Measurements from ENCODE around the gene ITIH2.
"Not testable (repeated sequence)": the region's sequence is repeated elsewhere in the genome, so short reads cannot be mapped to it uniquely, and the experiment has no call there.

The ITIH2 gene

DNA sequence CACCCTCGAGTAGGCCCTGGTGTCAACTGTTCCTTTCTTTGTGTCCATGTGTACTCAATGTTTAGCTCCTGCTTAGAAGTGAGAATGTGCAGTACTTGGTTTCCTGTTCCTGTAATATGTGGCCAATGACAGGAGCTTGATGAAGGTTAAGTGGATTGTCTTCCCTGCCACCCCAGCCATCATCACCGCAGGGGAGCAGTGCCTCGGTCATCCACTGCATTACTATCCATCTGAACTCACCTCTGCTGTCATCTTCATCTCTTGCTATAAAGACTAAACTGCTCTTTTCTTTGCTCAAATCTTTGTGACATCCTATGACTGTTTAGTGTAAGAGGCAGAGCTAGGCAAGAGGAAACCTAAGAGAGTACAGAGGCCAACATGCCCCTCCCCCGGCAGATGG, 15.6 kb downstream of the ITIH2 start:
- no peak overlapping the region for H3K4me3 ChIP-seq (replicated peaks; ENCODE audit: low read depth, low read length)
- TF ChIP-seq, protein P1, sequence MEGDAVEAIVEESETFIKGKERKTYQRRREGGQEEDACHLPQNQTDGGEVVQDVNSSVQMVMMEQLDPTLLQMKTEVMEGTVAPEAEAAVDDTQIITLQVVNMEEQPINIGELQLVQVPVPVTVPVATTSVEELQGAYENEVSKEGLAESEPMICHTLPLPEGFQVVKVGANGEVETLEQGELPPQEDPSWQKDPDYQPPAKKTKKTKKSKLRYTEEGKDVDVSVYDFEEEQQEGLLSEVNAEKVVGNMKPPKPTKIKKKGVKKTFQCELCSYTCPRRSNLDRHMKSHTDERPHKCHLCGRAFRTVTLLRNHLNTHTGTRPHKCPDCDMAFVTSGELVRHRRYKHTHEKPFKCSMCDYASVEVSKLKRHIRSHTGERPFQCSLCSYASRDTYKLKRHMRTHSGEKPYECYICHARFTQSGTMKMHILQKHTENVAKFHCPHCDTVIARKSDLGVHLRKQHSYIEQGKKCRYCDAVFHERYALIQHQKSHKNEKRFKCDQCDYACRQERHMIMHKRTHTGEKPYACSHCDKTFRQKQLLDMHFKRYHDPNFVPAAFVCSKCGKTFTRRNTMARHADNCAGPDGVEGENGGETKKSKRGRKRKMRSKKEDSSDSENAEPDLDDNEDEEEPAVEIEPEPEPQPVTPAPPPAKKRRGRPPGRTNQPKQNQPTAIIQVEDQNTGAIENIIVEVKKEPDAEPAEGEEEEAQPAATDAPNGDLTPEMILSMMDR (IDR thresholded peaks at IDR 0.05; ENCODE audit: low read length, missing control alignments) = no peak
- no peak for DNase-seq (ENCODE audit: low read depth)

DNA sequence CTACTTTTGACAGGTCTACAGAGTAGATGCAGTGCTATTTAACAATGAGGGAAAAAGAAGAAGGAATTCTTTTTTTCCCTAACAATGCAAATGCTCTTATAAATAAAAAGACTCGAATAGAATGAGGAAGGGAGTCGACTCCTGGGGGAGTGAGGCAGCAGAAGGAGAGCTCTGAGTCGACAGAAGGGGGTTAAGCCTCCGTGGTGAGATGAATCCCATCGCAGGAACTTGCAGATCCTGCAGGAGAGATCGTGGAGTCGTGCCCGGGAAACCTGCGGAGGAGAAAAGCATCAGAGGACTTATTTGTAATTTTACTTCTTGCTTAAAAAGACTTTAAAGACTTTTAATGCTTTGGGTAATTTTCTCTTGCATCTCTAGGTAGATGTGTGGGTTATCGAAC, 17.4 kb downstream of the ITIH2 start:
- H3K4me3 ChIP-seq (replicated peaks; ENCODE audit: low read depth, low read length) = no peak overlapping the region
- DNase-seq (ENCODE audit: low read depth) = no peak
- TF ChIP-seq, protein P1 (IDR thresholded peaks at IDR 0.05; ENCODE audit: low read length, missing control alignments) = no peak

DNA sequence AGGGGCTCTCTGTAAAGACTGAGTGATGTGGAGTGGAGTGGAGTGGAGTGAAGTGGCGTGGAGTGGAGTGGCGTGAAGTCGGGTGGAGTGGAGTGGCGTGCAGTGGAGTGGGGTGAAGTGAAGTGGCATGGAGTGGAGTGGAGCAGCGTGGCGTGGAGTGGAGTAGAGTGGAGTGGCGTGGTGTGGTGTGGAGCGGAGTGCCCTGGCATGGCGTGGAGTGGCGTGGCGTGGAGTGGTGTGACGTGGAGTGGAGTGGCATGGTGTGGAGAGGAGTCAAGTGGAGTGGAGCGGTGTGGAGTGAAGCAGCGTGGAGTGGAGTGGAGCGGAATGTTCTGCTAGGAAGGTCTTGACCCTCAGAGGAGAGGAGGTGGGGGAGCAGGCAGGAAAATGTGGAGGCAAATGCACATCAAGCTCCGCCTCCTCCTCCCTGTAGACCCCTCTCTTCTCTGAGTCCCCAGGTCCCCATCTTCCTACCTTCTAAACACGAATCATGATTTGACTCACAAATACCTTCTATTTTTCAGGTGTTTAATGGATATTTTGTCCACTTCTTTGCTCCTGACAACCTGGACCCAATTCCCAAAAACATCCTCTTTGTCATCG, 19.9 kb downstream of the ITIH2 start:
- TF ChIP-seq, protein P1 (IDR thresholded peaks at IDR 0.05; ENCODE audit: low read length, missing control alignments) = no peak
- H3K4me3 ChIP-seq (replicated peaks; ENCODE audit: low read depth, low read length) = no peak overlapping the region
- no peak for DNase-seq (ENCODE audit: low read depth)

DNA sequence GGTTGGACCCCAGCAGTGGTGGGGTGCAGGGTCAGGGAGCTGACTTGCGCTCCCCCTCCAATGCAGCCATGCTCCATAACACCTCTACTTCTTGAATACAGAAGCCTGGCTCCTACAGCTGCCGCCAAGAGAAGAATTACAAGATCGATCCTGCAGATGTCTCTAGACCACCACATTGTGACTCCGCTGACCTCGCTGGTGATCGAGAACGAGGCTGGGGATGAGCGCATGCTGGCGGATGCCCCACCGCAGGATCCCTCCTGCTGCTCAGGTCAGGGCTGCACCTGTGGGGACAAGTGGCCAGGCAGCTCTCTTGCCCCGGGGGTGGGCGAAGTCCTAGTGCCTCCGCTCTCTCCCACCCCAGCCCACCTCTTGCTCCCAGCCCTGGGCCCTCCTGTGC, 31.7 kb downstream of the ITIH2 start:
- H3K4me3 ChIP-seq (replicated peaks; ENCODE audit: low read depth, low read length) = no peak overlapping the region
- no peak for DNase-seq (ENCODE audit: low read depth)
- TF ChIP-seq, protein P1 (IDR thresholded peaks at IDR 0.05; ENCODE audit: low read length, missing control alignments) = no peak

DNA sequence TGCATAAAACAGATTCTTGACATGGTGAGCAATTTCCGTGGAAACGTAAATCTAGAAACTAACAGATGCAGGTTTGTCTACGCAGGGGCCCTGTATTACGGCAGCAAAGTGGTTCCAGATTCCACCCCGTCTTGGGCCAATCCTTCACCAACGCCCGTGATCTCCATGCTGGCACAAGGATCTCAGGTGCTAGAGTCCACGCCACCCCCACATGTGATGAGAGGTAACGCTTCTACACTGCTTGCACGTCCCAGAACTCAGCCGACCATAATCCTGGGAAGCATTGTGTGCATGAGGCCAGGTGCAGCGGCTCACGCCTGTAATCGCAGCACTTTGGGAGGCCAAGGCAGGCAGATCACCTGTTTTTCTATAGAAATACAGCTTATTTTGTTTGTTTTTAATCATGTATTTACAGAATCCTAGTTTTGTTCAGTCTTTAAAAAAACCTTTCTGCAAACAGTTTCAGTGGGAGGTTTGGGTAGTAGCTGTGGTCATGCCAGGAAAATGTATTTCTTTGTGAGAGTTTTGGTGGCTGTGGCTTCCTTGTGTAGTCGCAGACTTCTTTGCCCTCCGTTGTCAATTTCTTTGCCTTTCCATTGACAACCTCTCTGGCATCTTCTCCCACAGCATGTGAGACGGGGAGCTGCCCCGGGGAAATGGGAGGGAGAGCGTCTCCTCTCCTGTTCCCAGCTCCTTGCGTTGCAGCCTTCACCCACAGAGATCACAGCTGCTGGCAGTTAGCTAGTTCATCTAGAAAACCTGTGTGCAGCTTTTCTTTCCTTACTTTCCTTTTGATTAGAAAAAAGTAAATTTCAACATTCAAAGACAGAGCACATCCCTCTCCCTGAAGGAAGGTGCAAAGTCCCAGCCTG, 35.7 kb downstream of the ITIH2 start:
- H3K4me3 ChIP-seq (replicated peaks; ENCODE audit: low read depth, low read length) = no peak overlapping the region
- TF ChIP-seq, protein P1 (IDR thresholded peaks at IDR 0.05; ENCODE audit: low read length, missing control alignments) = no peak
- DNase-seq (ENCODE audit: low read depth) = no peak

DNA sequence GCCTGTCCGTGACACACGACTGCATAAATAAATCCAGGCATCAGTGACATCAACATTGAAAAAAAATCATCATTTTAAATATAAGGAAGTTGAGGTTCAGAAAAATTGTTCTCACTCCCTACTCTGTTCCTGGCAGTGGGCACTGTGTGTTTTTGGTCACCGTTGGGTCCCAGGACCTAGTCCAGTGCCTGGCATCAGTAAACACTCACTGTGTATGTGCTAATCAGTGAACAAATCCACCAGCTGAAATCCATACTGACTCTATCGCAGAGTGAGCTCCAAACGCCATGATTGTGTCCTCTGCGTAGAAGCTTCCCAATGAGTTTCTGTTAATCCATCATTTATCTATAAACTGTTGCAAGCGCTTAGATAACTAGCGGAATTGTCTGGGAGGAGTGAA, 41.2 kb downstream of the ITIH2 start:
- TF ChIP-seq, protein P1 (IDR thresholded peaks at IDR 0.05; ENCODE audit: low read length, missing control alignments) = no peak
- H3K4me3 ChIP-seq (replicated peaks; ENCODE audit: low read depth, low read length) = no peak overlapping the region
- no peak for DNase-seq (ENCODE audit: low read depth)

DNA sequence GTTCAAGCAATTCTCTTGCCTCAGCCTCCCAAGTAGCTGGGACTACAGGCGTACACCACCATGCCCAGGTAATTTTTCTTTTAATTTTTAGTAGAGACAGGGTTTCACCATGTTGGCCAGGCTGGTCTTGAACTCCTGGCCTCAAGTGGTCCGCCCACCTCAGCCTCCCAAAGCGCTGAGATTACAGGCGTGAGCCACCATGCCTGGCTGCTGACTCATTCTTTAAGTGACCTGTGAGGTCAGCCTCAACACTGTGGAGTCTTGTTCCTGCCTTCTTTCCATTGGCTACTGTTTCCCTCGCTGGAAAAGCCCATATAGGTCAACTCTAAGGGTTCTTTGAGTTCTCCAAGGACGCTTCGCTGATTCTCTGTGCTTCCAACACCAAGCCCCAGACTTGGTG, 45.5 kb downstream of the ITIH2 start:
- DNase-seq (ENCODE audit: low read depth); H3K4me3 ChIP-seq (replicated peaks; ENCODE audit: low read depth, low read length): not testable (repeated sequence)

All from fibroblast of pulmonary artery (primary cell).